ENCODE measurements around the gene RDM1. TPM values are rescaled to one million over a fixed set of nuclear protein-coding genes. Genes with fewer than 3 reads are reported as not detected.

Gene RDM1
- total RNA-seq, 2 experiments from 2014 or later, result not detected

- Mint-ChIP-seq H3K4me3 (peak within 1 kb of the TSS; percentile 81), H3K27me3 (no peaks in the 10 kb centered on the region), H3K9me3 (no peaks in the 10 kb centered on the region), H3K36me3 (ENCODE audit: low read depth) (no peaks in the 10 kb centered on the region), H3K4me1 (ENCODE audit: low read depth) (peaks cover 15% of the 10 kb centered on the region), H3K27ac (peak within 1 kb of the TSS; percentile 75)
- peak in 6 of 14 experiments; percentile 14 to 88 (median 56) for DNase-seq
- intact Hi-C loops (cut with DNase I, micrococcal nuclease), result no loop called here
- Histone ChIP-seq H3K4me1 (ENCODE audit: insufficient read depth, low read length) (peaks cover 41% of the 10 kb centered on the region), H3K36me3 (ENCODE audit: insufficient read depth, low read length) (no peaks in the 10 kb centered on the region), H3K4me3 (ENCODE audit: low read length) (peak within 1 kb of the TSS; percentile 59), H3K9me3 (ENCODE audit: control insufficient read depth in 1 of 2, insufficient read depth in 1 of 2, low read length in 2 of 2) (no peaks in the 10 kb centered on the region), H3K27ac (ENCODE audit: low read depth in 1 of 2, low read length in 2 of 2) (peak within 1 kb of the TSS in 1 of 2 donors; percentile 83), H3K27me3 (ENCODE audit: control insufficient read depth in 1 of 2, insufficient read depth in 2 of 2, low read length in 2 of 2) (no peaks in the 10 kb centered on the region)
- peak; percentile 71 for ATAC-seq (ENCODE audit: poor library complexity)
- no peak for TF ChIP-seq CTCF (IDR thresholded peaks at IDR 0.05)
- ChIA-PET CTCF (interaction anchor here (1.5 kb wide), 1 partner anchor 21 kb away, joined by 3 read pairs; no protein-coding TSS in a partner anchor), POLR2A (interaction anchor here (1.0 to 1.6 kb wide), 2 partner anchors 9 to 18 kb away, joined by 3 to 4 read pairs; no protein-coding TSS in a partner anchor)
Observed at GRCh38 chr17:35879773-35880654, 50.6 kb downstream of the RDM1 start, which contains the start of gene CCL5. Gene CCL5 (minus strand): TSS chr17:35880360.

- Histone ChIP-seq H3K27ac (ENCODE audit: low read depth in 1 of 2, low read length in 2 of 2) (peak overlapping the region in 1 of 2 donors; percentile 22), H3K4me1 (ENCODE audit: insufficient read depth, low read length) (peaks cover 41% of the 10 kb centered on the region), H3K4me3 (ENCODE audit: low read length) (peak overlapping the region; percentile 59), H3K27me3 (ENCODE audit: control insufficient read depth in 1 of 2, insufficient read depth in 2 of 2, low read length in 2 of 2) (no peaks in the 10 kb centered on the region), H3K36me3 (ENCODE audit: insufficient read depth, low read length) (no peaks in the 10 kb centered on the region), H3K9me3 (ENCODE audit: control insufficient read depth in 1 of 2, insufficient read depth in 1 of 2, low read length in 2 of 2) (no peaks in the 10 kb centered on the region)
- ChIA-PET POLR2A (interaction anchor here (1.3 kb wide), 1 partner anchor 12 kb away, joined by 3 read pairs; no protein-coding TSS in a partner anchor), CTCF (interaction anchor here (0.7 kb wide), 1 partner anchor 306 kb away, joined by 5 read pairs; no protein-coding TSS in a partner anchor)
- Mint-ChIP-seq H3K4me1 (ENCODE audit: low read depth) (peaks cover 17% of the 10 kb centered on the region), H3K4me3 (peak overlapping the region; percentile 62), H3K9me3 (no peaks in the 10 kb centered on the region), H3K36me3 (ENCODE audit: low read depth) (no peaks in the 10 kb centered on the region), H3K27me3 (no peaks in the 10 kb centered on the region), H3K27ac (peak overlapping the region; percentile 55)
- DNase-seq (peak in 2 of 14 experiments; percentile 20 to 35), ATAC-seq (ENCODE audit: poor library complexity) (no peak)
- intact Hi-C loops (cut with DNase I, micrococcal nuclease), result no loop called here
- TF ChIP-seq CTCF (IDR thresholded peaks at IDR 0.05), result no peak
Observed at GRCh38 chr17:35878361-35878760, 52.2 kb downstream of the RDM1 start.

- H3K36me3 ChIP-seq (ENCODE audit: insufficient read depth, low read length), result no peaks in the 10 kb centered on the region
- H3K27me3 ChIP-seq (ENCODE audit: control insufficient read depth in 1 of 2, insufficient read depth in 2 of 2, low read length in 2 of 2), result no peaks in the 10 kb centered on the region
- ChIA-PET POLR2A (interaction anchor here (0.6 kb wide), 1 partner anchor 23 kb away, joined by 5 read pairs; no protein-coding TSS in a partner anchor), CTCF (no interaction called here)
- intact Hi-C loops (cut with DNase I, micrococcal nuclease), result no loop called here
- H3K36me3 Mint-ChIP-seq (ENCODE audit: low read depth), result no peaks in the 10 kb centered on the region
- no peak overlapping the region for H3K27ac ChIP-seq (ENCODE audit: low read depth in 1 of 2, low read length in 2 of 2)
- no peak for DNase-seq
- no peaks in the 10 kb centered on the region for H3K9me3 ChIP-seq (ENCODE audit: control insufficient read depth in 1 of 2, insufficient read depth in 1 of 2, low read length in 2 of 2)
- no peak for TF ChIP-seq CTCF (IDR thresholded peaks at IDR 0.05)
- ATAC-seq (ENCODE audit: poor library complexity), result no peak
- peaks cover 17% of the 10 kb centered on the region for H3K4me1 Mint-ChIP-seq (ENCODE audit: low read depth)
- H3K9me3 Mint-ChIP-seq, result no peaks in the 10 kb centered on the region
- peak overlapping the region; percentile 9 for H3K4me3 Mint-ChIP-seq
- H3K27me3 Mint-ChIP-seq, result no peaks in the 10 kb centered on the region
- H3K4me3 ChIP-seq (ENCODE audit: low read length), result peak overlapping the region; percentile 59
- no peak overlapping the region for H3K27ac Mint-ChIP-seq
- peaks cover 41% of the 10 kb centered on the region for H3K4me1 ChIP-seq (ENCODE audit: insufficient read depth, low read length)
Observed at GRCh38 chr17:35877345-35878029, 53.1 kb downstream of the RDM1 start.

Measured in CD4-positive, alpha-beta T cell (primary cell).